Ovary (tissue), 3 donors: ENCODE data around the gene LXN.

Experiments
- CTCF ChIP-seq, 3 donors: fragments of 450-650 bp in 2 of 3; fragments of 200-600 bp in 1 of 3; IDR thresholded peaks; one replicate each; pipeline versions ENCODE4 v1.5.1 to v1.8.0; 2016 to 2022; ENCODE audit warnings: antibody characterized with exemption in 3 of 3, mild to moderate bottlenecking in 1 of 3
- EP300 ChIP-seq: sonication (generic); formaldehyde crosslinking; IDR thresholded peaks from one replicate; pipeline ENCODE4 v1.6.1; 2017; ENCODE audit warnings: antibody characterized with exemption
- POLR2A ChIP-seq: fragments of 450-650 bp; IDR thresholded peaks from one replicate; pipeline ENCODE4 v1.6.1; 2017; ENCODE audit warnings: antibody characterized with exemption, mild to moderate bottlenecking, moderate library complexity
- donor health status: DM: no; HTN: no; CAD: no.

DNA sequence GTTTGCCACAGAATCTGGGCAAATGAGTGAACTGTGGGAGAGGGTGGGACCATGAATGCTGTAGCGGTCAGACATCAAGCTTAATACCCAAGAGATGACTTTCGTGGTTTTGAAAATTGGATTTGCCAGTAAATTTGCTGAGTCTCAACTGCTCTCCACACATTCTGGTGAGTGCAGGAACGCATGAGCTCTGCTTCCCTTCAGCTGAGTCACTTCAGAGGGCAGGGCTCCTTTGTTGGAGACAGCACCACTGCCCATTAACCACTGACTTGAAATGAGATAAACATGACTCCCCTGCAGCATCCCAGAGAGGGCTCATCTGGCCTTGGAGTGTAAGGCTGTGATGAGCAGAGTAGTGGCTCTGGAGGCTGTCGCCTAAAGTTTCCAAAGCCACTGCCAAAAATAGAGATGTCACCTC lies 37.2 kb upstream of the LXN start:
- no peak for TF ChIP-seq CTCF (IDR thresholded peaks at IDR 0.05)
- TF ChIP-seq EP300: no peak
- TF ChIP-seq POLR2A: no peak
